HG03108 (cell line): ENCODE measurements around the gene TRIM14.

Experiments used
- ATAC-seq: cut with Tn5 transposase; IDR thresholded peaks from one replicate; pipeline ENCODE4 v1.9.1; 2021; ENCODE audit warnings: moderate library complexity; ENCODE audit not compliant: unreplicated experiment

Gene TRIM14

DNA sequence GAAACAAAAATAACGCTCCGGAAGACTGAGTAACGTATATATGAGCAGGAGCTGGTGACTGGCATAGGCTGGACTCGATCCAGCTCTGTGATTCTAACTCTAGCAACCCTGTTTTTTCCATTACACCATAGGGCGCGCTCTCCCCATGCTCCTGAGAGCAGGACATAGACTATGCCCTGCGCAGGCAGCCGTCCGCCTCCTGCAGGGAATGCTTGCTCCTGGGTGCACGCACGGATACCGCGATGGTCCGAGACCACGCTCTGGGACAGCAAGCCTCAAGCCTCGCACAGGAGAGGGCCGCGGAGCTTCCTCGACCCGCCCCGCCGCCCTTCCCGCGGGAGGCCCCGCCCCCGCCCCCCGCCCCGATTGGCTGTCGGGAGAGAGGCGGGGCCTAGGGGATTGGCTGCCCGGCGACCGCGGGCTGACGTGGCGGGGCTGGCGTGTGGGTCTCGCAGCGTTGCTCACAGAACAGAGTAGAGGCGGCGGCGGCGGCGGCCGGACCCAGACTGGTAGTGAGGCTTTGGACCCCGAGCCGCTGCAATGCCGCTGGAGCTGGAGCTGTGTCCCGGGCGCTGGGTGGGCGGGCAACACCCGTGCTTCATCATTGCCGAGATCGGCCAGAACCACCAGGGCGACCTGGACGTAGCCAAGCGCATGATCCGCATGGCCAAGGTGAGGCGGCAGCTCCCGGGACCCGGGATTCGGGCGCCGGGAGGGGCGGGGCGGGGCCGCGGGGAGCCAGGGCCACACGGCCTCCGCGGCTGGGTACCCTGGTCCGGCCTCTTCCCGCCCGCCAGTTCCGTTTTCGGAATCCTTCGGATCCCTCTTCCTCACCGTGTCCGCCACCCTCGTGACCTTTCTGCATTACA, 62.5 kb downstream of the TRIM14 start, which contains the start of gene NANS:
Gene NANS, plus strand, starts transcription at position 464 of the 869 bp plus-strand sequence. Its CDS starts 77 bp downstream, at position 541.
- ATAC-seq: peak; percentile 92

DNA sequence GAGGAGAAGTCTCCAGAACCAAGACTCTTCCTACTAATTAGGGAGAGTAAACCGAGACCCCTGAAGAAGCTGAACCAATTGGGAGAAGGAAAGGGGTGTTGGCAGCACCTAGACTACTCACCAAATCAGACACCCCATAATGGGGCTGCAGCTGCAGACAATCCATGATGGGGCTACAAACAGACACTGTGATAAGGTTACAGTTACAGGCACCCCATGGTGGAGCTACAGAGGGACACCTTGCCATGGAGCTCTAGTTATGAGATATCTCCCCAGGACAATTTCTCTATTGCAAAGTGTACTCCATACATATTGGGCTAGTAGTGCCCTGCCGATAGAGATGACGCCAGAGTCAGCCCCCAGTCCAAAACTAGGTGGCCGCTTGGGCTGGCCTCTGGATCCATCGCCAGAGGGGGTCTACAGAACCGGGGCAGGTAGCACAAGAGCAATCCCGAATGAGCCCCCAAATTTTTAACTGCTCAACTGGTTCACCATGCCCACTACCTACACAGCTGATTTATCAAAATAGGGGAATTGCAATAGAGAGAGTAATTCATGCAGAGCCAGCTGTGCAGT, 64.6 kb downstream of the TRIM14 start:
- no peak for ATAC-seq

DNA sequence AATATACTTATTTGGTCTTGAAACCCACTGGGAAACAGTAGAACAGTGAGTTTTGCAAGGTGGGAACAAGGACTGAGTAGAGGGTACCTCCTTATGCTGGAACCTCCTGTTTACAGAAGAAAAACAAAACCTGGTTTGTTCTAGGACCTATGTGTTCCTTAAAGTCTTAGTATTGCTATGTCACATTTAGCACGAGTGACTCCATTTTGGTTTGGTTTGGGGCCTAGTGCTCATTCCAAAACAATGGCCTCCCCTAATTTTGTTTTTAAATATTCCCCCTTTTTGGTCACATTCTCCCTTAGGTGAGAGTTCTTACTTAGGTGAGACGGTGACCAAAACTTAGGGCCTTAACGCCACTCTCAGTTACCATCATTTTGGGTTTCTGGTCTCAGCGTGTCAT, 68.7 kb downstream of the TRIM14 start:
- ATAC-seq: no peak

DNA sequence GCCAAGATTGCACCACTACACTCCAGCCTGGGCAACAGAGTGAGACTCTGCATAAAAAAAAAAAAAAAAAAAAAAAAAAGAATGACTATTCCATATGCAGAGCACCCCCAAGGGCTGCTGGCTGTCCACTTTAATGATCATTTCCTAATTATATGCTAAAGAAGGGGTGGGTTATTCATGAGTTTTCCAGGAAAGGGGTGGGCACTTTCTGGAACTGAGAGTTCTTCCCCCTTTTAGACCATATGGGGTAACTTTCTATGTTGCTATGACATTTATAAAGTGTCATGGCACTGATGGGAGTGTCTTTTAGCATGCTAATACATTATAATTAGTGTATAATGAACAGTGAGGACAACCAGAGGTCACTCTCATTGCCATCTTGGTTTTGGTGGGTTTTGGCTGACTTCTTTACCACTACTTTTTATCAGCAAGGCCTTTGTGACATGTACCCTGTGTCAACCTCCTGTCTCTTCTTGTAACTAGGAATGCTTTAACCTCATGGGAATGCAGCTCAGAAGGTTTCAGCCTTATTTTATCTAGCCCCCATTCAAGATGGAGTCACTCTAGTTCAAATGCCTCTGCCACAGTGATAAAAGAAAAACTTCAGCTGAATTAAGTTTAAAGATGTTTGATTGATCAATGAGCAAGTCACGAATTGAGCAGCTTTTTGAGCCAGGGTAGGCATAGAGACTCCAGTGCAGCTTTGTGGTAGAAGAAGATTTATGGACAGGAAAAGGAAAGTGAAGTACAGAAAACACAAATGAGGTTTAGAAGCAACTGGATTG, 69.5 kb downstream of the TRIM14 start:
- no peak for ATAC-seq

DNA sequence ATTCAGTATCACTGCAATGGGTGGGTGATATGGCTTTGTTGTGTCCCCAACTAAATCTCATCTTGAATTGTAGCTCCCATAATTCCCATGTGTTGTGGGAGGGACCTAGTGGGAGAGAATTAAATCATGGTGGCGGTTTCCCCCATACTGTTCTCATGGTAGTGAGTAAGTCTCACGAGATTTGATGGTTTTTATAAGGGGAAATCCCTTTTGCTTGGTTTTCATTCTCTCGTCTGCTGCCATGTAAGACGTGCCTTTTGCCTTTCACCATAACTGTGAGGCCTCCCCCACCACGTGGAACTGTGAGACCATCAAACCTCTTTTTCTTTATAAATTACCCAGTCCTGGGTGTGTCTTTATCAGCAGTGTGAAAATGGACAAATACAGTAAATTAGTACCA, 72.0 kb downstream of the TRIM14 start:
- no peak for ATAC-seq

DNA sequence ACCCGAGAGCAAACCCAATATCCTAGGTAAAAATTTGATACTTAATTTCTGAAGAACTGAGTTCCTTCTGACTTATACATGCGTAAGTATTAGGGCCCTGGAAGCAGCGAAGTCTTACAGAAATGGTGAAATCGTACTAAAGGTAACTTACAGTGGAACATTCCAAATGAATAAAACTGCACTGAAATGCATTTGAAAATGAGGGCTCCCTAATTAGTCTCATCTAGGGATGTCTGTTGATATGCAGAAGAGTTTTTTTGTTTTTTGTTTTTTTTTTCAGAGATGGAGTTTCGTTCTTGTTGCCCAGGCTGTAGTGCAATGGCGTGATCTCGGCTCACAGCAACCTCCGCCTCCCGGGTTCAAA, 72.9 kb downstream of the TRIM14 start:
- ATAC-seq: no peak

GRCh38 chr9:98045234-98046179, 73.5 kb downstream of the TRIM14 start:
- ATAC-seq: peak; percentile 64

DNA sequence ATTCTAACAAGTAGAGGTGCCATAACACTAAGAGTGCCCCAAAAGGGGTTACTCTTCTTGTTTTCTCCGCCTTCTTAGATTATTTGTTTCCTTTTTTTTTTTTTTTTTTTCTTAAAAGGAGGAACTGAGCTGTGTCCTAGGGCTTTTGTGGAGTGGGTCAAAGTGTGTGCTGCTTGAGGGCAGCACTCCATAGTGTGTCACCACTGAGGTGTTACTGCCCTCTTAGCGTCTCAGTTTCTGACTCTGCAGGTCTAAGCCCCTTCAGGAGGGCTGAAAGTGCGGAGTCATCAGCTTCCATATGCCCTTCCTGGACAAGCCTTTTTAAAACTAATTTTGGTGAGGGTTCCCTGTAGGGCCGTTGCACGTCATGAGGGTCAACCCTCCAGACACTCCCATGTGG, 75.1 kb downstream of the TRIM14 start:
- no peak for ATAC-seq

DNA sequence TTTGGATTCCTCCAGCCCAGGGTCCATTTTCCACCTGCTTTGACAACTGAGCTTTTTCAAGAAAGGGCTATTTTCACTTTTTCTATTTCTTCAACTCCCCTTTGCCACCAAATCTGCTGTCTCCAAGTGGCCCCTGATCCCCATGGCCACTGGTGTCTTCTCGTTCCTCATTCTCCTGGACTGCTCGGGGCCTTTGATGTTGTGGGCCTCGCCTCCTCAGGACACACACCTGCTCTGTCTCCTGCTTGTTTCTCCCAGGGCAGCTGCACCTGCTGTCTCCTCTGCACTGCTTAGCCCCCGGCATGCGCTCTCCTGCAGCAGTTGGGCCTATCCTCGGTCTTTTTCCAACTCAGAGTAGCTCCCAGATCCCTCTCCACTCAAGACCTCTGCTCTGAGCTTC, 78.8 kb downstream of the TRIM14 start:
- ATAC-seq: no peak

GRCh38 chr9:98039607-98040017, 79.4 kb downstream of the TRIM14 start:
- no peak for ATAC-seq

DNA sequence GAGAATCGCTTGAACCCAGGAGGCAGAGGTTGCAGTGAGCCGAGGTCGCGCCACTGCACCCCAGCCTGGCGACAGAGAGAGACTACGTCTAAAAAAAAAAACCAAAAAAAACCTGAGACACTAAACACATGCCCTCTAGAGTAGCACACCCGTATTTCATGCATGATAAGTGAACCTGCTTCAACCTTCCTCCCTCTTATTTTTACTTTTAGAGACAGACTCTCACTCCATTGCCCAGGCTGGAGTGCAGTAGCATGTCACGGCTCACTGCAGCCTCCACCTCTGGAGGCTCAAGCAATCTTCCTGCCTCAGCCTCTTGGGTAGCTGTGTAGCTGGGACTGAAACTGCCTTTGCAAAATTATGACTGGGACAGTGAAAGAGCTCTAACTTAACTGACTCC, 80.1 kb downstream of the TRIM14 start:
- ATAC-seq: no peak

DNA sequence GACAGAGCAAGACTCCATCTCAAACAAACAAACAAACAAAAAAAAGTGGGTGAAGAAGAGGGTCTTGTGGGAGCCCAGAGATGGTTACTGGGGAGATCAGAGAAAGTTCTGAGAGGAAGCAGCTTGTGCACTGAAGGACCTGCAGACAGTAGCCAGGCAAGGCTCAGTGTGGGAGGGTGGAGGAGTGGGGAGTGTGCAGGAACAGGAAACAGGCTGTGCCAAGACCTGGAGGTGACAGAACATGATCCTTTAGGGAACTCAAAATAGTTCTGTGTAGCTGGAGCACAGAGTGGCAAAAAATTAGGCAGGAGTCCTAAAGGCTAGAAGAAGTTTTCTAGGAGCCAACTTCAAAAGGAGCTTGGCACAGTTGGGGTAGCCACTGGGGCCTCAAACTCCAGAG, 81.7 kb downstream of the TRIM14 start:
- ATAC-seq: no peak

- peak; percentile 43 for ATAC-seq
Observed at GRCh38 chr9:98034593-98035546, 84.2 kb downstream of the TRIM14 start.

GRCh38 chr9:98031935-98032334, 87.1 kb downstream of the TRIM14 start:
- ATAC-seq: no peak

GRCh38 chr9:98031169-98031568, 87.9 kb downstream of the TRIM14 start:
- no peak for ATAC-seq

GRCh38 chr9:98024702-98025101, 94.3 kb downstream of the TRIM14 start:
- ATAC-seq: no peak

DNA sequence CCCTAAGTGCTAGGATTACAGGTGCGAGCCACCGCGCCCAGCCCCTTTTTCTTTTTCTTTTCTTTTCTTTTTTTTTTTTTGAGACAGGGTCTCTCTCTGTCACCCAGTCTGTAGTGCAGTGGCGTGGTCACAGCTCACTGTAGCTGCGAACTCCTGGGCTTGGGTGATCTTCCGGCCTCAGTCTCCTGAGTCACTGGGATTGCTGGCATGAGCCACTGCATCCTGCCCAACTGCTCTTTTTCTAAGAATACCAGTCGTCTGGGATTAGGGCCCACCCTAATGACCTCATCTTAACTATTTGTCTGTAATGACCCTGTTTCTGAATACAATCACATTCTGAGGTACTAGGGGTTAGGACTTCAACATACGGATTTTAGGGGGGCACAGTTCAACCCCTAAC, 96.6 kb downstream of the TRIM14 start:
- no peak for ATAC-seq

GRCh38 chr9:98021306-98022040, 97.5 kb downstream of the TRIM14 start:
- ATAC-seq: no peak
